Prostate gland (tissue), 2 donors: ENCODE results near the gene ZBTB7C. TPM values are rescaled to one million over a fixed set of nuclear protein-coding genes. Genes with fewer than 3 reads are reported as not detected.

Source experiments
- DNase-seq: peaks from one replicate; pipeline ENCODE4 v3.0.0-alpha.2; 2019; ENCODE audit warnings: low spot score
- H3K27ac ChIP-seq, 2 donors: fragments of 200-600 bp; sonication (generic); 2 replicates each; pipeline ENCODE4 v1.5.1; 2017 to 2019
- H3K27me3 ChIP-seq: fragments of 200-600 bp; sonication (generic); replicated peaks from 2 replicates; pipeline ENCODE4 v1.5.1; 2019; ENCODE audit not compliant: insufficient read depth
- H3K36me3 ChIP-seq, 2 donors: fragments of 200-600 bp; sonication (generic); 1 replicate in 1 of 2; 2 replicates in 1 of 2; pipeline versions ENCODE4 v1.5.1 to v1.8.1; 2017 to 2019
- H3K4me1 ChIP-seq: fragments of 200-600 bp; sonication (generic); replicated peaks from 2 replicates; pipeline ENCODE4 v1.5.1; 2019
- H3K4me3 ChIP-seq, 2 donors: fragments of 200-600 bp; sonication (generic); 2 replicates each; pipeline ENCODE4 v1.5.1; 2017 to 2019
- H3K9me3 ChIP-seq: fragments of 200-600 bp; sonication (generic); 2 replicates; pipeline ENCODE4 v1.5.1; 2017
- CTCF ChIP-seq, 4 experiments: fragments of 200-600 bp in 2 of 4; fragments of 450-650 bp in 2 of 4; sonication (generic) in 2 of 4; IDR thresholded peaks; 1 replicate in 3 of 4; 2 replicates in 1 of 4; pipeline ENCODE4 v1.5.1; 2016 to 2019; ENCODE audit warnings: antibody characterized with exemption in 4 of 4, mild to moderate bottlenecking in 2 of 4, moderate library complexity in 2 of 4
- POLR2A ChIP-seq: fragments of 450-650 bp; IDR thresholded peaks from one replicate; pipeline ENCODE4 v1.6.1; 2016; ENCODE audit warnings: antibody characterized with exemption, mild to moderate bottlenecking
- POLR2AphosphoS5 ChIP-seq: sonication (generic); formaldehyde crosslinking; IDR thresholded peaks from one replicate; pipeline ENCODE4 v1.6.1; 2017; ENCODE audit warnings: antibody characterized with exemption
- WGBS: methylation state at CpG from one replicate; pipeline ENCODE4 v1.1.5; 2018; 5-methylcytosine and 5-hydroxymethylcytosine counted together
- intact Hi-C: fragments of 100-400 bp; cut with DNase I; formaldehyde crosslinking; loops from one replicate; pipeline ENCODE4 v1.14.2; 2022
- total RNA-seq, 2 donors: library from RNA; depleted of rRNA; stranded (reverse); fragments of >200 nt; gene quantifications; one replicate each; pipeline ENCODE4 v1.1.0, GENCODE V29; 2016

ZBTB7C gene
- total RNA-seq, 2 donors from 2014 or later = 14.7 to 48.9 TPM

DNA sequence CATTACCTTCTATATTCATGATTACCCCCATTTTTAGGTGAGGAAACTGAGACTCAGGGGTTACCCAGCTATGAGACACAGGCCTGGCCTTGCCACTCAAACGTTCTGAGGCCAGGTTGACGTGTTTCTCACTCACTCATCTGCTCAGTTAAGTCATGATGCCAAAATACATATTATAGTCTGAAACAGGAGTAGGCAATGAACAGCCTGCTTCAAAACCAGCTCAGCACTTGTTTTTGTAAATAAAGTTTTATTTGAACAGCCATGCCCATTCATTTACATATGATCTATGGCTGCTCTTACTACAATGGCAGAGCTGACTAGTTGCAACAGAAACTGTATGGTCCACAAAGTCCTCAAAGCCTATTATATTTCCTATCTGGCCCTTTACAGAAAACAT lies 404.6 kb downstream of the ZBTB7C start:
- WGBS = 51% methylated on average over 2 of the region's 2 CpGs
- TF ChIP-seq CTCF (IDR thresholded peaks at IDR 0.05) (no peak), POLR2AphosphoS5 (no peak), POLR2A (no peak)
- Histone ChIP-seq H3K27me3 (no peaks in the 10 kb centered on the region), H3K4me3 (no peak overlapping the region), H3K4me1 (no peaks in the 10 kb centered on the region), H3K27ac (no peak overlapping the region), H3K9me3 (no peaks in the 10 kb centered on the region), H3K36me3 (no peaks in the 10 kb centered on the region)
- intact Hi-C loops = no loop called here
- DNase-seq = no peak

- H3K4me3 ChIP-seq = no peak overlapping the region
- no peaks in the 10 kb centered on the region for H3K9me3 ChIP-seq
- no peaks in the 10 kb centered on the region for H3K27me3 ChIP-seq
- intact Hi-C loops = no loop called here
- H3K36me3 ChIP-seq = no peaks in the 10 kb centered on the region
- TF ChIP-seq POLR2A (no peak), CTCF (IDR thresholded peaks at IDR 0.05) (no peak), POLR2AphosphoS5 (no peak)
- DNase-seq = no peak
- H3K4me1 ChIP-seq = no peaks in the 10 kb centered on the region
- H3K27ac ChIP-seq = no peak overlapping the region
- 74% methylated on average over 10 of the region's 10 CpGs for WGBS
Measured at GRCh38 chr18:48003426-48004349, 405.5 kb downstream of the ZBTB7C start.

DNA sequence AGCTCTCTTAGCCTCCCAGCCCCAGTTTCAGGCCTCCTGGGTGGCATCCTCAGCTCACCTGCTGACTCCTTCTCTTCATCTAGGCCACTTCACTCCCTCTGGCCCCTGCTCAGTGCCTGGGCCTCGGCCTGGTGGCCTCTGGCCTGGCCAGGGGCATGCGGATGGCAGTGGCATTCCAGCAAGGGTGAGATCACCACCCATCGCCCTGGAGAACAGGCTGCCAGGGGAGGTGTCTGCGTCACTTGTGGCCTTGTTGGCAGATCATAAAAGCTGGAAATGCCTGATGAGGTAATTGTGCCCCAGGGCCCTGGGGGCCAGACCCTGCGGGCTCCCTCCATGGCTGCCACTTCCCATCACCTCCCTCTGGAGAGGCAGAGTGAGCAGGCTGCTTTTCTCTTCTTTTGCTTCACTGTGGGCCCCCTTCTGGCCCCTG lies 406.2 kb downstream of the ZBTB7C start:
- no peak for TF ChIP-seq CTCF (IDR thresholded peaks at IDR 0.05)
- no peak for TF ChIP-seq POLR2AphosphoS5
- TF ChIP-seq POLR2A = no peak
- Histone ChIP-seq H3K36me3 (no peaks in the 10 kb centered on the region), H3K4me3 (no peak overlapping the region), H3K27me3 (no peaks in the 10 kb centered on the region), H3K9me3 (no peaks in the 10 kb centered on the region), H3K4me1 (no peaks in the 10 kb centered on the region), H3K27ac (no peak overlapping the region)
- no peak for DNase-seq
- 35% methylated on average over 5 of the region's 5 CpGs for WGBS
- intact Hi-C loops = no loop called here

DNA sequence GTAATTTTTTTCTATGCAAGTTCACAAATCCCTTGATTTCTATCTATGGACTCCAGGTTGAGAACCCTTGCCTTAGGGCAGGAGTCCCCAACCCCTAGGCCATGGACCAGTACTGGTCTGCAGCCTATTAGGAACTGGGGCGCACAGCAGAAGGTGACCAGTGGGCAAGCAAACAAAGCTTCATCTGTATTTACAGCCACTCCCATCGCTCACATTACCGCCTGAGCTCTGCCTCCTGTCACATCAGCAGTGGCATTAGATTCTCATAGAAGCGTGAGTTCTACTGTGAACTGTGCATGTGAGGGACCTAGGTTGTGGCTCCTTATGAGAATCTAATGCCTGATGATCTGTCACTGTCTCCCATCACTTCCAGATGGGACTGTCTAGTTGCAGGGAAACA lies 408.5 kb downstream of the ZBTB7C start:
- Histone ChIP-seq H3K27me3 (no peaks in the 10 kb centered on the region), H3K4me3 (no peak overlapping the region), H3K4me1 (no peaks in the 10 kb centered on the region), H3K27ac (no peak overlapping the region), H3K36me3 (no peaks in the 10 kb centered on the region), H3K9me3 (no peaks in the 10 kb centered on the region)
- 90% methylated on average over 4 of the region's 4 CpGs for WGBS
- TF ChIP-seq POLR2AphosphoS5 (no peak), POLR2A (no peak), CTCF (IDR thresholded peaks at IDR 0.05) (no peak)
- DNase-seq = no peak
- intact Hi-C loops = no loop called here

- no peaks in the 10 kb centered on the region for H3K27me3 ChIP-seq
- 80% methylated on average over 4 of the region's 4 CpGs for WGBS
- TF ChIP-seq POLR2AphosphoS5 (no peak), CTCF (IDR thresholded peaks at IDR 0.05) (no peak), POLR2A (no peak)
- no peaks in the 10 kb centered on the region for H3K36me3 ChIP-seq
- H3K4me1 ChIP-seq = no peaks in the 10 kb centered on the region
- no peak overlapping the region for H3K27ac ChIP-seq
- no peaks in the 10 kb centered on the region for H3K9me3 ChIP-seq
- intact Hi-C loops = no loop called here
- DNase-seq = no peak
- H3K4me3 ChIP-seq = no peak overlapping the region
Measured at GRCh38 chr18:47999801-48000248, 409.4 kb downstream of the ZBTB7C start.
